Measurements from ENCODE around the gene LLGL2.
"Not testable (repeated sequence)": the region's sequence is repeated elsewhere in the genome, so short reads cannot be mapped to it uniquely, and the experiment has no call there.

Gene LLGL2

DNA sequence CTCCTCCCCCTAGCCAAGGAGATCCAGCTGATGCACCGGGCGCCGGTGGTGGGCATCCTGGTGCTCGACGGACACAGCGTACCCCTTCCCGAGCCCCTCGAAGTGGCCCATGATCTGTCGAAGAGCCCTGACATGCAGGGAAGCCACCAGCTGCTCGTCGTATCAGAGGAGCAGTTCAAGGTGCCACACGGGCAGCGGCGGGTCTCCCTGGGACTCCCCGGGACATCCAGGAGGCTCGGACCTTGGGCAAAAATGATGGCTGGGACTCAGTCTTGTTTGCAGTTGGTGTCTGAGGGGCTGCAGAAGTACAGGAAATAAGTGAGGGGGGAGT lies 46.4 kb downstream of the LLGL2 start:
- DNase-seq: no peak

DNA sequence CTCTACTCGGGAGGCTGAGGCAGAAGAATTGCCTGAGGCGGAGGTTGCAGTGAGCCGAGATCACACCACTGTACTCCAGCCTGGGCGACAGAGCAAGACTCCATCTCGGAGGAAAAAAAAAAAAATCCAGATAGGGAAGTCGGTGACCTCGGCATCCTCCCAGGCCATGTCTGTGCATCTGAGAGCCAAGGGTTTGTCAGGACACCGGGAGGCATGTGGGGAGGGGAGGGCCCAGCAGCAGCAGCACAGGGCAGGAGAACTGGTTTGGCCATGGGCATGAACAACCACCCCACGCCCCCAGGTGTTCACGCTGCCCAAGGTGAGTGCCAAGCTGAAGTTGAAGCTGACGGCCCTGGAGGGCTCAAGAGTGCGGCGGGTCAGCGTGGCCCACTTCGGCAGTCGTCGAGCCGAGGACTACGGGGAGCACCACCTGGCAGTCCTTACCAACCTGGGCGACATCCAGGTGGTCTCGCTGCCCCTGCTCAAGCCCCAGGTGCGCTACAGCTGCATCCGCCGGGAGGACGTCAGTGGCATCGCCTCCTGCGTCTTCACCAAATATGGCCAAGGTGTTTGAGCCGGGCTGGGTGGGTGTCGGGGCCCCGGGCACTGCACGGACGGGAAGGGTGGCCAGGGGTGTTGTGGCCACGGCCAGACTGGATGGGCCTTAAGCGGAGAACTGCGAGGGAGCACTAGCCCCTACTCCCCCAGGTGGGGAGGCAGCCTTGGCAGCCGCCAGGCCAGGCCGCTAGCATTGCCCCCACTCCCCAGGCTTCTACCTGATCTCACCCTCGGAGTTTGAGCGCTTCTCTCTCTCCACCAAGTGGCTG lies 47.4 kb downstream of the LLGL2 start:
- DNase-seq: no peak

DNA sequence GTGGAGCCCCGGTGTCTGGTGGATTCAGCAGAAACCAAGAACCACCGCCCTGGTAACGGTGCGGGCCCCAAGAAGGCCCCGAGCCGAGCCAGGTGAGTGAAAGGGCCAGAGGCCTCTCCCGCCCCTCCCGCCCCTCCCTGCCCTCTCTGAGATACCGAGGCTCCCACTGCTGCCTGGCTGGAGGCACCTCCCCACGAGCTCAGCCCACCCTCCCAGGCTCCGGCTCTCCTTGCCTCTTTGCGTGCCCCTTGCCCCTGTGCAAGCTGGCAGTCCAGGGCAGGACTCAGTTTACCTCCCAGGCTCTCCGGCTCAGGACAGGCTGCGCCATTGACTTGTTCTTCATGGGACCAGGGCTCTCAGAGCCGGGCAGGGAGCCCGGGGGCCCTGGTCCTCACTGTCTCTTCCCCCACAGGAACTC lies 48.1 kb downstream of the LLGL2 start:
- no peak for DNase-seq

DNA sequence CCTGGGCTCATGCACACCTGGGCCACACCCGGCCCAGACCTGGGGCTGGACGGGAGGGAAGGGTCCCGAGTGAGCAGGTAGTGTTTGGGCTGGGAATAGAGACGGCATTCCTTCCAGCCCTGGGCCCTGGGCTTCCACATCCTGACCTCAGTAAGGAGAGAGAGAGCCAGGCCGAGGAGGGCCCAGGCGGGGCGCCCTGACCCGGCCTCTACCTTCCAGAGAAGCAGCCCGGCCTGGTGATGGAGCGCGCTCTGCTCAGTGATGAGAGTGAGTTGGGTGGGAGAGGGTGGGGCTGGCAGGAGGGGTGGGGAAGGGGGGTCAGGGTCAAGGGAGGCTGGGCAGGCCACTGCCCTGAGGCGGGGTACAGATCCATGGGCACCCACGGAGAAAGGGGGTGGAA lies 48.5 kb downstream of the LLGL2 start:
- DNase-seq: no peak

DNA sequence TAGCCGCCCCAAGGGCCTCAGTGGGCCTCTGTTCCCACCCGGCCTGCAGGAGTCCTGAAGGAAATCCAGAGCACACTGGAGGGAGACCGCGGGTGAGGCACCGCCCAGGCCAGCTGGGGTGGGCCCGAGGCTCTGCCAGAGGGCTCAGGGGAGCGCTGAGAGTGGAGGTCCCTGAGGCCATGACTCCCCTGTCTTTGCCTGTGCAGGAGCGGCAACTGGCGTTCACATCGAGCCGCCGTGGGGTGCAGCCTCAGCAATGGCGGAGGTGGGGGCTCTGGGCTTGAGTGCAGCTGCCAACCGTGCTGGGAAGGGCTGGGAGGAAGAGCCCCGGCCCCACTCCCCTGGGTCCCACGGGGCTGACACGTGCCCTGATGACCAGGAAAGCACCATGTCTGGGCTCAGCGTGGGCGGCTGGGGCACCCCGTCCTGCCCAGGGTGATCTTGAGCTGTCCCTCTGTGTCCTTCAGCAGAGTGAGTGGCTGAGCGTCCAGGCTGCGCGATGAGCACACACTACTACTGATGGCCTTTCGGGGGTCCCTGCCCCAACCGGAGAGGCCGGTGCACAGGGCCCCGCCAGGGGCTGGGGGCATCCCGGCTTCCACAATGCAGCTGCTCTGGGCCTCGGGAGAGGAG lies 49.0 kb downstream of the LLGL2 start:
- no peak for DNase-seq

DNA sequence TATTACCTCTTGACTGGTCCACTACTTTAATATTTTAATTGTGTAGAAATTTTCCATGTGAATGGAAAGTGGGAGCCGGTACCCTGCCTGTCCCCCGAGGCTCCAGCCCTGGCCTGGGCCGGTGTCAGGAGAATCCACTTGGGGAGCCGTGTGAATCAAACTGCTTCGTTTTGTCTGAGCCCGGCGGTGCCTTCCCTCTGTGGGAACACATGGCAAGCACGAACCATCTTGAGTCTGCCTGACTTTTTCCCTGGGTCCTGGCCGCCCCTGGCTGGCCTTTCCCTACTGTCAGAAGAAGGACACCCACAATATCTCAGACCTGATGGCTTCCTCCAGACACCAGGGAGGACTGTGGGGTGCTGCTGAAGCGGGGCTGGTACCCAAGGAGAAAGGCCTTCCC lies 49.7 kb downstream of the LLGL2 start:
- no peak for DNase-seq

DNA sequence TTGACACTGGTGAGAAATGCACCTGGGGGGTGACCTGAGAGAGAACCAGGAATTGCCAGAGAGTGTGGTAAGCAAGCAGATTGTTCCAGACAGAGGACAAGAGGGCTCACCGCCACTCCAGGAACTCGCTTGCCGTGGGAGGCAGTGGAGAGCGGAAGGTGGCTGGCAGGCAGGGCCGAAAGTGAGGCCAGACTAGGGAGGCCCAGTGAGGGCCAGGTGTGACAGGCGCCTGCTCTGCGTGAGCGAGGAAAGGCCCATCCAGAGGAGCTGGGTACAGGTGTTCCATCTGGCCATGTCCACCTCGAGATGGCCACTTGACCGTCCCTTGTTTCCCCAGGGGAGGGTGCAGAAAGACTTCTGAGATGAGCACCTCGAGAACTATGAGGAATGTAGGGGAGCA lies 50.2 kb downstream of the LLGL2 start:
- no peak for DNase-seq

DNA sequence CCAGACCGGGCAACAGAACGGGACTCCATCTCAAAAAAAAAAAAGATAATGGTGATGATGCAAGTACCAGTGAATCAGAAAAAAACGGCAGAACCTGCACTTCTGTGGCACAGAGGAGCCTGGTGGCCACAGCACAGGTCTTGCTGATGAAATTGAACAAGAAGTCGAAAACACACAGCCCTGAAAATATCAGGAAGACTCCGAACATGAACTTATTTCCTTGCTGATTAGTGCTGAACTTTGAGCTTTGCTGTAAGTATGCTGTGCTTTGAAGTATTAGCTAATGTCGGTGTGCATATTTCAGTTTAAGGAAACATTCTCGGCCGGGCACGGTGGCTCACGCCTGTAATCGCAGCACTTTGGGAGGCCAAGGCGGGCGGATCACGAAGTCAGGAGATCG lies 51.2 kb downstream of the LLGL2 start:
- DNase-seq: no peak

DNA sequence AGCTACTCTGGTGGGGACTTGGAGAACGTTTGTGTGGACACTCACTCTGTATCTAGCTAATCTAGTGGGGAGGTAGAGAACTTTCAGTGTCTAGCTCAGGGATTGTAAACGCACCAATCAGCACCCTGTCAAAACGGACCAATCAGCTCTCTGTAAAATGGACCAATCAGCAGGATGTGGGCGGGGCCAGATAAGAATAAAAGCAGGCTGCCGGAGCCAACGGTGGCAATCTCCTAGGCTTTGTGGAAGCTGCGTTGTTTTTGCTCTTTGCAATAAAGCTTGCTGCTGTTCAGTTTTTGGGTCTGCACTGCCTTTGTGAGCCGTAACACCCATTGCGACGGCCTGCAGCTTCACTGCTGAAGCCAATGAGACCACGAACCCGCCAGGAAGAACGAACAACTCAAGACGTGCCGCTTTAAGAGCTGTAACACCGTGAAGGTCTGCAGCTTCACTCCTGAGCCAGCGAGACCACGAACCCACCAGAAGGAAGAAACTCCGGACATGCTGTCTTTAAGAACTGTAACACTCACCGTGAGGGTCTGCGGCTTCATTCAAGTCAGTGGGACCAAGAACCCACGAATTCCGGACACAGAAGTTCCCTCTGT lies 55.7 kb downstream of the LLGL2 start:
- DNase-seq: not testable (repeated sequence)

DNA sequence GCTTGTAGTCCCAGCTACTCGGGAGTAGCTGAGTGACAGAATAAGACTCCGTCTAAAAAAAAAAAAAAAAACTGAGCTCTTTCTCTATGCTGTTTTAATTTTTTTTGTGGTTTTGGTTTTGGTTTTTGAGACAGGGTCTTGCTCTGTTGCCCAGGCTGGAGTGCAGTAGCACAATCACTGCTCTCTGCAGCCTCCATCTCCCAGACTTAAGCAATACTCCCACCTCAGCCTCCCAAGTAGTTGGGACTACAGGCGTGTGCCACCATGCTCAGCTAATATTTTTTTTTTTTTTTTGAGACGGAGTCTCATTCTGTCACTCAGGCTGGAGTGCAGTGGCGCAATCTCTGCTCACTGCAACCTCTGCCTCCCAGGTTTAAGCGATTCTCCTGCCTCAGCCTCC lies 57.7 kb downstream of the LLGL2 start:
- DNase-seq: not testable (repeated sequence)

DNA sequence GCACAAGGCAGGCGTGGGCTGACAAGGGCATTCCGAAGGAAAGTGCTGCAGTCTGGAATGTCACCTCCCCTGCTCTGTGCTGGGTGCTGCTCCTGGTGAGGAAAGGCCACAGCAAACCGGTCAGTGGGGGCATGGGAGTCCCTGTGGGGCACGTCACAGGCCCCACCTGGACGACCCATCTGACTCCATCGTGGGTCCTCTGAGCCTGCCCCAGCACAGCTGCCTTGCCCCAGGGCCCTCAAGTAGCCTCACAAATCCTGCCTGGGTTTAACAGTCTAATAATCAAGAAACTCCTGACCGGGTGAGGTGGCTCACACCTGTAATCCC lies 59.3 kb downstream of the LLGL2 start:
- DNase-seq: no peak

DNA sequence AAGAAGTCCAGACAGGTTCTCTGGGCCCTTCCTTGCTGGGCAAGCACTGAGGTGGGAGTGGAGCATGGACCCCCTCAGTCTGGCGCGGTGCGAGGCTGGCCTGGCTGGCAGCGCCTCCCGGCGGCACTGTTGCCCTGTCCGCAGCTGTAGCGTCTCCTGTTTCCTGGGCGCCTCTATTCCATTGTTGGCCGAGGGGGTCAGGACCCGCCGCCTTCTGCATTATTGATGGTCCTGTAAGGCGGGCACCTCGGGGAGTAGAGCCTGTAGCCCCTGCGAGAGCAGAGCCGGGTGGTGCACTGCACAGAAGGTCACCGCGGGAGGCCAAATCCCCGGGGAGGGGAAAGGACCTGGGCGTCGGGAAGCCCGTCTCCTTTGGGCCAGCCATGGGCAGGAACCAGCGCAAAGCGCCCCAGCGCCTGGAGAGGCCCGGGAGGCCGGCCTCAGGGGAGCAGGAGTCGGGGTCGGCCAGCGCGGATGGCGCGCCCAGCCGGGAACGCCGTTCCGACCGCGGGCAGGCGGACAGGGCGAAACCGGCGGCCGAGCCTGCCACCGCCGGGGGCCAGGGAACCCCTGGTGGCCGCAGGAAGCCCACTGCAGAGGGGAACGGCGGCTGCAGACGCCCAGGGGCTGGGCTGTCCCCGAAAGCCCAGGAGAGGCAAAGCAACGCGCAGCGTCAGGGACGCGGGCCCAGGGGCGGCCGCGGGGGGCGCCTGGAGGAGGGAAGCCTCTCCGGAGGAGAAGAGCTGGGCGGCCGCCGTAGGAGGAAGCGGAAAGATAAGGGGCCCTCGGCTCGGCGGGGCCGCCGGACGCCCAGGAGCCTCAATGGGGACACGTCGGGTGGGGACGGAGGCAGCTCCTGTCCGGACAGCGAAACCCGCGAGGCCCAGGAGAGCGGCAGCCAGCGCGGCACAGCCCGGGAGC lies 62.4 kb downstream of the LLGL2 start, which contains the start of gene MYO15B:
Gene MYO15B, plus strand, starts transcription at position 126 of the 921 bp plus-strand sequence. Its CDS starts 258 bp downstream, at position 384.
- peak; percentile 43 for DNase-seq

DNA sequence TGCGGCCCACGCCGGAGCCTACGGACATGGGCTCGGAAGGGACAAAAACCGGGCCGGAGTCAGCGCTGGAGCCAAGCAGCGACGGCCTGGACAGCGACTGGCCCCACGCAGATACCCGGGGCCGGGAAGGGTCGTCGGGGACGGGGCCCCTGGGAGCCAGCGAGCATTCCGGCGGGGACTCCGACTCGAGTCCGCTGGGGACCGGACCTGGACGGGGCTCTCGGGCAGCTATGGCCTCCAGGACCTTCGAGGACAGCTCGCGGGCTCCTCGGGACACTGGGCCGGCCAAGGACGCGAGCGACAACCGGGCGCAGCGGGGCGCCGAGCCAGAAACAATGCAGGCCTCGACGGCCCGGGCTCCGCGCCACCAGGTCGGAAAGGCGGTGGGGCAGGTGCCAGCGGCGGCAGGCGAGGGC lies 63.1 kb downstream of the LLGL2 start:
- peak; percentile 68 for DNase-seq

DNA sequence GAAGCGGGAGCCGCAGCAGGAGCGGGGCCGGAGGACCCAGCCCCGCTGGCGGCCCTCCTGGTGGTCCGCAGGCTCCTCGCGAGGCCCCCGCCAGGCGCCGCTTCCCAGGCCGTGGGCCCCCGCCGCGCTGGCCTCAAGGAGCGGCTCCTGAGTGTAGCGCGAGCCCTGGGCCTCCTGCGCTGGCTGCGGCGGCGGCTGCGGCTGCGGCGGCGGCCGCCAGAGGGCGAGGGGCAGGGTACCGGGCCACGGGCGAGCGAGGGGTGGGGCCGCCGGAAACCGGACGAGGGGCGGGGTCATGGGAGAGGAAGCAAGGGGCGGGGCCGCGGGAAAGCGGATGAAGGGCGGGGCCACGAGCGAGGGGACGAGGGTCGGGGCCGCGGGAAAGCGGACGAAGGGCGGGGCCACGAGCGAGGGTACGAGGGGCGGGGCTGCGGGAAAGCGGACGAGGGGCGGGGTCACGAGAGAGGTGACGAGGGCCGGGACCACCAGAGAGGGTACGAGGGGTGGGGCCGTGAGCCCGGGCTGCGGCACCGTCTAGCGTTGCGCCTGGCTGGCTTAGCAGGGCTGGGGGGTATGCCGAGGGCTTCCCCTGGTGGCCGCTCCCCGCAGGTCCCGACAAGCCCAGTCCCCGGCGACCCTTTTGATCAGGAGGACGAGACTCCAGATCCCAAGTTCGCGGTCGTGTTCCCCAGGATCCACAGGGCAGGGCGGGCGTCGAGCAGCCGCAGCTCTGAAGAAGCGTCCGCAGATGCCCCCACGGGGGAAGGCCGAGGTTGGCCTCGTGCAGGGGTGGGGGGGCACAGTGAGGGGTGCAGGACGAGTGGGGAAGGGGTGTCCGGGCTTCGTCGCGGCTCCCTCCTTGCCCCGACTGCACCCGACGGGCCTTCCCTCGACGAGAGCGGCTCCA lies 63.8 kb downstream of the LLGL2 start:
- DNase-seq: peak; percentile 96

DNA sequence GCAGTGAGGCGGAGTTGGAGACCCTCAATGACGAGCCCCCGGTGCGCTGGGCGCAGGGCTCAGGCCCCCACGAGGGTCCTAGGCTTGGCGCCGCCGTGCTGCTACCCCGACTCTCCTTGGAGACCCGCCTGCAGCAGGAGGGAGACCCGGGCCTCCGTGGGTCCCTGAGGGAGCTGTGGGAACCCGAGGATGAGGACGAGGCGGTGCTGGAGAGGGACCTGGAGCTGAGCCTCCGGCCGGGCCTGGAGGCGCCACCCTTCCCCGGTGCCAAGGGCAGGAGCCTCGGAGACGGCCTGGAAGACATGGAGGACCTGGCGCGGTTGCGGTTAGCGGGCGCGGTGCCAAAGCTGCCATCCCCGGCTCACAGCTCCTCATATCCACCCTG lies 64.4 kb downstream of the LLGL2 start:
- DNase-seq: no peak

DNA sequence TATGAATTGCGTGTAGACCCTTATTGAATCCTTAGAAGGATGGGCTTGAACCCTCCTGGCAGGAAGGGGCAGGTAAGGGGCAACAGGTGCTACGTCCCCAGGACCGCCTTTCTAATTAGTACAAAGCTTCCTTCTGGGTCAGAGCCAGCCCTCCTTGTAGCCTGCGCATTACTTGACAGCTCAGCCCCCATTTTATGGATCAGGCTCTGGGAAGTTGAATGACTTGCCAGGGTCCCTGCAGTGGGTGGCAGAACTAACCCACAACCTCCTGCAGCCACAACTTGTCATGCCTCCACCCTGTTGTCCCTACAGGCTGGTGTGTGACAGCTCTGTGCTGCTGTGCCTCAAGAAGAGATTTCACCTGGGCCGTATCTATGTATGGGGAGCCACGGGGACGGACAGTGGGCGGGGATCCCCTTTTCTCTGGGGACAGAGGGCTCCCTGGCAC lies 64.8 kb downstream of the LLGL2 start:
- no peak for DNase-seq

DNA sequence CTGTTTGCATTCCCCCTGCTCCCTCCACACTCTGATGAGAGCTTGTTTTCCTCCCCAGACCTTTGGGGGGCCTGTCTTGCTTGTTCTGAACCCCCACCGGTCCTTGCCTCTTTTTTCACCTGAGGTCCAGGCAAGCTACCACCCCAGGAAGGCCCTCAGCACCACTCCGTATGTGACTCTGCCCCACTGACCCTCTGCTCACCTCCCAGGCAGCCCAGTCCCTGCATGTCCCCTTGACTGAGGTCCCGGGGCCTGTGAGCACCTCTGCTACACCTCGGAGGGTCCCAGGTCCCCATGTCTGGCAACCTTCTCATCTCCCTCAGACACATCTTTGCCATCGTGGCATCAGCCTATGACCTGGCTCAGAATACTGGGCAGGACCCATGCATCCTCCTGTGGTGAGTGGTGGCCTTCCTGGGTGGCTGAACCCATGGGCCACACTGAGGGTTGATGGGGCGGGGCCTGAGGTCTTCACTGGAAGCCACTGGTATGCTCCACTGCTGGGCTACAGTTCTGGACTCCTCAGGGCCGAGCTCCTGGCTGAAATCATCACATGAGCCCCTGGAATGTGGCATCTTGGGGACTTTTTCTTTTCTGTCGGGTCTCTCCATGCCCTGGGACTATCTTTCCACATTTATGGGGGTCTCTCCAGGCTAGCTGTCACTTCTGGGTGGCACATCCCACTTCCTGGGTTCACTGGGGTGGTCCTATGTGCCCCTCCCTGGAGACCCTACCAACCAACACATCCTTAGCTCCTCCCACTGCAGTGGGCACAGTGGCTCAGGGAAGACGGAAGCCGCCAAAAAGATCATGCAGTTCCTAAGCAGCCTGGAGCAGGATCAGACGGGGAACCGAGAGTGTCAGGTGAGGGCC lies 65.6 kb downstream of the LLGL2 start:
- DNase-seq: no peak

DNA sequence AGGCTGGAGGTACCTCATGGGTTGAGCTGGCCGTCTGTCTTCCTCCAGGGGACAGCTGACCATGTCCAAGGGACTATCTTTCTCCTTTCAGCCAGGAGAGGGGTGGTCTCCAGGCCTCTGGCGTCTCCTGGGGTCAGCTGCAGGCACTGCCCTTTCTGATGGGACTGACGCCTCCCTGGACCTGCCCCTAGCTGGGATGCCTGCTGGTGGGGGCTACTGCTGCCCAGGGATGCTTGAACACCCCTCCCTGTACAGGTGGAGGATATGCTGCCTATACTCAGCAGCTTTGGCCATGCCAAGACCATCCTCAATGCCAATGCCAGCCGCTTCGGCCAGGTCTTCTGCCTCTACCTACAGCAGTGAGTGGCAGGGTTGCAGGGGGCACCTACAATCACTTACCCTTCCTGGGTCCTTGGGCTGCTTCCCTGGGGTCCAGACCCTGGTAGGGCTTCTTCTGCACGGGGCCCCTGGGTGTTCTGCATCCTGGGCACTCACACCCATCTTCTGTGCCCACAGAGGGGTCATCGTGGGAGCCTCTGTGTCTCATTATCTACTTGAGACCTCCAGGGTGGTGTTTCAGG lies 66.3 kb downstream of the LLGL2 start:
- DNase-seq: no peak

DNA sequence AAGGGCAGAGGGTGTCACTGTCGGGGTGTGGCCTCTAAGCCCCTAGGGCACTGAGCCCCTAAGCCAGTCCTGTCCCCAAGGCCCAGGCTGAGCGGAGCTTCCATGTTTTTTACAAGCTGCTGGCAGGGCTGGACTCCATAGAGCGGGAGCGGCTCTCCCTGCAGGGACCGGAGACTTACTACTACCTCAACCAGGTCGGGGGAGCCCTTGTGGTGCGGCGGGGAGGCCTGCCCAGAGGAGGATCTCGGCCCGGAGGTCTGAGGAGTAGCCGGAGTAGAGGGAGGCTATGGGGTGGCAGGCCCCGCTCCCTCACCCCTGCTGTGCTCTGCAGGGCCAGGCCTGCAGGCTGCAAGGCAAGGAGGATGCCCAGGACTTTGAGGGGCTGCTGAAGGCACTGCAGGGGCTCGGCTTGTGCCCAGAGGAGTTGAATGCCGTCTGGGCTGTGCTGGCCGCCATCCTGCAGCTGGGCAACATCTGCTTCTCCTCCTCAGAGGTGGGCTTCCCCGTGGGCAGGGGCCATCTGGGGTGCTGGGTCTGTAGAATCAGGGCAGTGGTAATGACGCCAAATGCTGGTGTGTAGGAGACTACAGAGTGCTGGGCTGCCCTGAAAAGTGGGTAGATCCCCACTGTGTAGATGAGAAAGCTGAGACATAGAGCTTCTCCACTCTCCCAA lies 67.0 kb downstream of the LLGL2 start:
- no peak for DNase-seq

DNA sequence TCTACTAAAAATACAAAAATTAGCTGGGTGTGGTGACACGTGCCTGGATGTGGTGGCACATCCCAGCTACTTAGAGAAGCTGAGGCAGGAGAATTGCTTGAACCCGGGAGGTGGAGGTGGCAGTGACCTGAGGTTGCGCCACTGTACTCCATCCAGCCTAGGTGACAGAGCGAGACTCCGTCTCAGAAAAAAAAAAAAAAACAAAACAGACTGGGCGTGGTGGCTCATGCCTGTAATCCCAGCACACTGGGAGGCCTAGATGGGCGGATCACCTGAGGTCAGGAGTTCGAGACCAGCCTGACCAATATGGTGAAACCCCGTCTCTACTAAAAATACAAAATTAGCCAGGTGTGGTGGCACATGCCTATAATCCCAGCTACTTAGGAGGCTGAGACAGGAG lies 67.9 kb downstream of the LLGL2 start:
- not testable (repeated sequence) for DNase-seq
